Measurements from ENCODE around the gene CDC42. TPM values are rescaled to one million over a fixed set of nuclear protein-coding genes. Genes with fewer than 3 reads are reported as not detected.
"Not testable (repeated sequence)": the region's sequence is repeated elsewhere in the genome, so short reads cannot be mapped to it uniquely, and the experiment has no call there.

The CDC42 gene
- total RNA-seq, 2 donors from 2014 or later: 156 to 187 TPM

- TF ChIP-seq CTCF (IDR thresholded peaks at IDR 0.05): no peak
- H3K4me1 ChIP-seq (ENCODE audit: control insufficient read depth in 1 of 2, low read depth in 2 of 2): peaks cover 28 to 51% of the 10 kb centered on the region in 2 donors
- peaks cover 14% of the 10 kb centered on the region for H3K36me3 ChIP-seq
- H3K9me3 ChIP-seq: no peaks in the 10 kb centered on the region
- H3K4me3 ChIP-seq: peak overlapping the region; percentile 17
- H3K27me3 ChIP-seq (replicated peaks; ENCODE audit: insufficient read depth): no peaks in the 10 kb centered on the region
- DNase-seq (ENCODE audit: low spot score): no peak
- ATAC-seq (ENCODE audit: insufficient number of reproducible peaks, low FRiP score, low read depth): no peak
- peak overlapping the region in 1 of 2 donors; percentile 6 for H3K27ac ChIP-seq
Observed at GRCh38 chr1:22089134-22089571, 36.6 kb downstream of the CDC42 start.

GRCh38 chr1:22089787-22090186 lies 37.3 kb downstream of the CDC42 start:
- DNase-seq (ENCODE audit: low spot score) (no peak), ATAC-seq (ENCODE audit: insufficient number of reproducible peaks, low FRiP score, low read depth) (no peak)
- Histone ChIP-seq H3K4me3 (peak overlapping the region; percentile 17), H3K9me3 (no peaks in the 10 kb centered on the region), H3K36me3 (peaks cover 18% of the 10 kb centered on the region), H3K27ac (no peak overlapping the region), H3K27me3 (replicated peaks; ENCODE audit: insufficient read depth) (no peaks in the 10 kb centered on the region), H3K4me1 (ENCODE audit: control insufficient read depth in 1 of 2, low read depth in 2 of 2) (peaks cover 28 to 51% of the 10 kb centered on the region in 2 donors)
- no peak for TF ChIP-seq CTCF (IDR thresholded peaks at IDR 0.05)

GRCh38 chr1:22090867-22091266 lies 38.4 kb downstream of the CDC42 start:
- TF ChIP-seq CTCF (IDR thresholded peaks at IDR 0.05): no peak
- ATAC-seq (ENCODE audit: insufficient number of reproducible peaks, low FRiP score, low read depth): no peak
- Histone ChIP-seq H3K4me3 (no peak overlapping the region), H3K27ac (no peak overlapping the region), H3K9me3 (no peaks in the 10 kb centered on the region), H3K36me3 (peaks cover 18% of the 10 kb centered on the region), H3K27me3 (replicated peaks; ENCODE audit: insufficient read depth) (no peaks in the 10 kb centered on the region), H3K4me1 (ENCODE audit: control insufficient read depth in 1 of 2, low read depth in 2 of 2) (peaks cover 28 to 51% of the 10 kb centered on the region in 2 donors)
- DNase-seq (ENCODE audit: low spot score): no peak

- H3K27me3 ChIP-seq (replicated peaks; ENCODE audit: insufficient read depth); H3K4me3 ChIP-seq; H3K9me3 ChIP-seq; DNase-seq (ENCODE audit: low spot score); ATAC-seq (ENCODE audit: insufficient number of reproducible peaks, low FRiP score, low read depth); H3K27ac ChIP-seq: not testable (repeated sequence)
- Histone ChIP-seq H3K36me3 (peaks cover 19% of the 10 kb centered on the region), H3K4me1 (ENCODE audit: control insufficient read depth in 1 of 2, low read depth in 2 of 2) (peaks cover 28 to 43% of the 10 kb centered on the region in 2 donors)
Observed at GRCh38 chr1:22092026-22092768, 39.7 kb downstream of the CDC42 start.

GRCh38 chr1:22093513-22093912 lies 41.0 kb downstream of the CDC42 start:
- no peak for TF ChIP-seq CTCF (IDR thresholded peaks at IDR 0.05)
- Histone ChIP-seq H3K27me3 (replicated peaks; ENCODE audit: insufficient read depth) (no peaks in the 10 kb centered on the region), H3K27ac (no peak overlapping the region), H3K36me3 (peaks cover 24% of the 10 kb centered on the region), H3K4me3 (no peak overlapping the region), H3K4me1 (ENCODE audit: control insufficient read depth in 1 of 2, low read depth in 2 of 2) (peaks cover 18 to 30% of the 10 kb centered on the region in 2 donors), H3K9me3 (no peaks in the 10 kb centered on the region)
- DNase-seq (ENCODE audit: low spot score) (no peak), ATAC-seq (ENCODE audit: insufficient number of reproducible peaks, low FRiP score, low read depth) (no peak)
